Right lobe of liver (tissue), 6 donors: Measurements from ENCODE around the gene NCAM2. TPM values are rescaled to one million over a fixed set of nuclear protein-coding genes. Genes with fewer than 3 reads are reported as not detected.

ENCODE experiments used
- ATAC-seq, 4 donors: fragments of 200-7000 bp; cut with Tn5 transposase; one replicate each; pipeline ENCODE4 v1.9.1; 2020; ENCODE audit warnings: mild to moderate bottlenecking in 4 of 4, moderate library complexity in 4 of 4
- DNase-seq, 3 donors: peaks; one replicate each; pipeline ENCODE4 v3.0.0-alpha.2; 2020
- H3K27ac ChIP-seq, 3 donors: fragments of 200-600 bp; one replicate each; pipeline ENCODE4 v1.8.0; 2022
- H3K27me3 ChIP-seq, 2 donors: fragments of 200-600 bp; one replicate each; pipeline ENCODE4 v1.8.0; 2022
- H3K36me3 ChIP-seq, 4 donors: fragments of 200-600 bp; sonication (generic) in 1 of 4; one replicate each; pipeline versions ENCODE4 v1.5.1 to v1.8.0; 2017 to 2022; ENCODE audit warnings: control low read depth in 1 of 4
- H3K4me1 ChIP-seq, 4 donors: fragments of 200-600 bp; sonication (generic) in 1 of 4; one replicate each; pipeline versions ENCODE4 v1.5.1 to v1.8.0; 2017 to 2022; ENCODE audit warnings: control low read depth in 1 of 4
- H3K4me3 ChIP-seq, 3 donors: fragments of 200-600 bp; one replicate each; pipeline ENCODE4 v1.8.0; 2022
- H3K9me3 ChIP-seq, 4 donors: fragments of 200-600 bp; sonication (generic) in 1 of 4; one replicate each; pipeline versions ENCODE4 v1.5.1 to v1.8.0; 2017 to 2022; ENCODE audit warnings: control low read depth in 1 of 4
- POLR2A ChIP-seq: fragments of 450-650 bp; IDR thresholded peaks from one replicate; pipeline ENCODE4 v1.6.1; 2017; ENCODE audit warnings: antibody characterized with exemption, mild to moderate bottlenecking
- WGBS: methylation state at CpG from one replicate; pipeline ENCODE4 v1.1.6; 2018; ENCODE audit warnings: low coverage, low lambda C conversion rate; ENCODE audit not compliant: insufficient coverage; ENCODE audit errors: missing lambda C conversion rate; 5-methylcytosine and 5-hydroxymethylcytosine counted together
- intact Hi-C, 2 donors: fragments of 100-400 bp; cut with DNase I; formaldehyde crosslinking; loops; one replicate each; pipeline versions ENCODE4 v1.11.2 to v1.14.1; 2022
- total RNA-seq, 6 experiments: library from RNA; depleted of rRNA in 2 of 6; stranded (reverse); fragments of >200 nt in 2 of 6; fragmentation: NEBNext Ultra II Directional in 3 of 6; extraction: Animal tissue kit (Norgen Biotek cat#: 25700) in 3 of 6; gene quantifications; one replicate each; pipeline versions ENCODE4 v1.1.0 to v1.2.4, GENCODE V29; 2016 to 2023
- TF ChIP-seq, protein P1 (sequence below), 4 donors: fragments of 200-600 bp in 3 of 4; fragments of 450-650 bp in 1 of 4; IDR thresholded peaks; one replicate each; pipeline versions ENCODE4 v1.5.1 to v1.8.0; 2016 to 2022; ENCODE audit warnings: antibody characterized with exemption in 4 of 4, mild to moderate bottlenecking in 2 of 4
- donor health status: DM: no; HTN: yes; CAD: no.
- donor health status: DM: no; HTN: no; CAD: no.
- donor health status: DM: no; HTN: no; CAD: no.
- donor health status: DM: no; HTN: yes; CAD: no.
- donor health status: DM: no; HTN: yes; CAD: no.

The NCAM2 gene
- total RNA-seq, 6 experiments from 2014 or later, result 0.38 to 1.4 (median 0.81) TPM; not detected in 2

DNA sequence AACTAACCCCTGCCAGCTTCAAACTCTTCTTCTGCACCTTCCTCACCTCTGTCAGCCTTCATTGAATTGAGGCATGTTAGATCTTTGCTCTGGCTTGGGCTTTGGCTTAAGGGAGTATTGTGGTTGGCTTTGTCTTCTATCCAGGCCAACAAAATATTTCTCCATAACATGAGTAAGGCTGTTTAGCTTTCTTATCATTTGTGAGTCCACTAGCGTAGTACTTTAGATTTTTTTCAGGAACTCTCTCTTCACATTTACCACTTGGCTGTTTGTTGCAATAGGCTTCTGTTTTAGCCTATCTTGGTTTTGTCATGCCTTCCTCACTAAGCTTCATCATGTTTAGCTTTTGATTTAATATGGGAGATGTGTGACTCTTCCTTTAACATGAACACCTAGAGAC is 417.5 kb downstream of the NCAM2 start:
- TF ChIP-seq, protein P1, sequence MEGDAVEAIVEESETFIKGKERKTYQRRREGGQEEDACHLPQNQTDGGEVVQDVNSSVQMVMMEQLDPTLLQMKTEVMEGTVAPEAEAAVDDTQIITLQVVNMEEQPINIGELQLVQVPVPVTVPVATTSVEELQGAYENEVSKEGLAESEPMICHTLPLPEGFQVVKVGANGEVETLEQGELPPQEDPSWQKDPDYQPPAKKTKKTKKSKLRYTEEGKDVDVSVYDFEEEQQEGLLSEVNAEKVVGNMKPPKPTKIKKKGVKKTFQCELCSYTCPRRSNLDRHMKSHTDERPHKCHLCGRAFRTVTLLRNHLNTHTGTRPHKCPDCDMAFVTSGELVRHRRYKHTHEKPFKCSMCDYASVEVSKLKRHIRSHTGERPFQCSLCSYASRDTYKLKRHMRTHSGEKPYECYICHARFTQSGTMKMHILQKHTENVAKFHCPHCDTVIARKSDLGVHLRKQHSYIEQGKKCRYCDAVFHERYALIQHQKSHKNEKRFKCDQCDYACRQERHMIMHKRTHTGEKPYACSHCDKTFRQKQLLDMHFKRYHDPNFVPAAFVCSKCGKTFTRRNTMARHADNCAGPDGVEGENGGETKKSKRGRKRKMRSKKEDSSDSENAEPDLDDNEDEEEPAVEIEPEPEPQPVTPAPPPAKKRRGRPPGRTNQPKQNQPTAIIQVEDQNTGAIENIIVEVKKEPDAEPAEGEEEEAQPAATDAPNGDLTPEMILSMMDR (IDR thresholded peaks at IDR 0.05), result no peak
- TF ChIP-seq POLR2A, result no peak
- Histone ChIP-seq H3K36me3 (no peaks in the 10 kb centered on the region), H3K9me3 (no peaks in the 10 kb centered on the region), H3K27ac (no peak overlapping the region), H3K4me1 (no peaks in the 10 kb centered on the region), H3K4me3 (no peak overlapping the region), H3K27me3 (no peaks in the 10 kb centered on the region)
- WGBS, result 63% methylated on average over 1 of the region's 1 CpG
- DNase-seq (no peak), ATAC-seq (no peak)
- intact Hi-C loops, result no loop called here

DNA sequence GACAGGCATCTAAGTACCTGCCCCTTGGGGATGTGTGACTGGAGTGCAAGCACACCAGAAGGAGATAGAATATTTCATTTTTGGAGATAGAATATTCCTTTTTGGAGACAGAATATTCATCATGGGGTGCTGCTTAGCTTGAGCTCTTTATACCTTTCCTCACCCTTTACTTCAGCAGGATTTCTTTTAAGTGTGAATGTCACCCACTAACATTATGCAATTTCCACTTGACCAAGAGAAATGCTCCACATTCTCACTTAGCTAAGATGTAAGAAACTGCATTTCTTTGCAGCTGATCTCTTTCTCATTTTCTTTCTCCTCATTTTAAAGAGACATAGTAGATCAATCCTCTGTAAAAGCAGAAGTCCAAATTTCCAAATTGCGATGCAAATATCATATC is 436.7 kb downstream of the NCAM2 start:
- Histone ChIP-seq H3K9me3 (no peaks in the 10 kb centered on the region), H3K4me3 (no peak overlapping the region), H3K4me1 (no peaks in the 10 kb centered on the region), H3K27me3 (no peaks in the 10 kb centered on the region), H3K36me3 (no peaks in the 10 kb centered on the region), H3K27ac (no peak overlapping the region)
- ATAC-seq (no peak), DNase-seq (no peak)
- TF ChIP-seq, protein P1 (IDR thresholded peaks at IDR 0.05), result no peak
- TF ChIP-seq POLR2A, result no peak
- 67% methylated on average over 1 of the region's 1 CpG for WGBS
- intact Hi-C loops, result no loop called here

DNA sequence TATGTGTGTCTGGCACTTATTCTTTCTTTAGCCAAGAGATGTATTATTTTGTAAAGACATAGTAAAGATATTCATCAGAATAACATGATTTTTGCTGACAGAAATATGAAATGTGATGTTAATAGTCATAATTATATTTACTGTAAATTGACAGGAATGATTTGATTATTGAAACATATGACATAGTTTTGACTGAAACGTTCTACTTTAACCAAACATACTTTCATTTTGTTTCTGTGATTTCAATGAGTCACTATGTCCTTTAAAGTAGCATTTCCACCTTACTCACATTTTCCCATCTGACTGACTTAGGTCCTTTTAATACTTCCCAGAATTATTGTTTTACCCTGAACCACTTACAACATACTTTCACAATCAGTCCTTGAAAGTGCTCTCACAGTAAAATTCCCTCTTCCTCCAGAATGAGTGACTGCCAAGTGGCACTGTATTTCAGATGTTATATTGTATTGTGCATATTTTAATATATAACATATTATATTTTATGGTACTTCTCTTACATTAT is 437.9 kb downstream of the NCAM2 start:
- intact Hi-C loops, result no loop called here
- no peaks in the 10 kb centered on the region for H3K9me3 ChIP-seq
- ATAC-seq, result no peak
- no peaks in the 10 kb centered on the region for H3K36me3 ChIP-seq
- H3K27me3 ChIP-seq, result no peaks in the 10 kb centered on the region
- no peak overlapping the region for H3K27ac ChIP-seq
- TF ChIP-seq, protein P1 (IDR thresholded peaks at IDR 0.05), result no peak
- no peak for TF ChIP-seq POLR2A
- H3K4me3 ChIP-seq, result no peak overlapping the region
- WGBS, result 17% methylated on average over 1 of the region's 1 CpG
- no peaks in the 10 kb centered on the region for H3K4me1 ChIP-seq
- no peak for DNase-seq

DNA sequence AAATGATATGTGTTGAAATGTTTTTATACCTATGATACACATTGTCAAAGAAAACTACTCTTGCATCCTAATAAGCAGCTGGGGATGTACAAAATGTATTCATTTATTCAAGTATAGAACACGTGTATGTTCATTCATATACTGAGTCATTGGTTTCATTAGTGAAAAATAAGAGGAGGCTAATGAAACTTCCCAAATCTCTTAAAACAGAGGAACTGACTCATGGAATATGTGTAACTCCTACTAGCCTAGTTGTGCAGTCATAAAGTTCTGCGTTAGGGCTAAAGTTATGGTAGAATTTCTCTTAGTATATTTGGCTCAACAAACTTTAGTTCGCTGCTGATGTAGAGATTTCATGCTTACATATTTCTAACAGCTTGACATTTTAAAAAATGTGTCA is 441.6 kb downstream of the NCAM2 start:
- TF ChIP-seq, protein P1 (IDR thresholded peaks at IDR 0.05), result no peak
- no peak for TF ChIP-seq POLR2A
- no peaks in the 10 kb centered on the region for H3K4me1 ChIP-seq
- ATAC-seq (no peak), DNase-seq (no peak)
- no peaks in the 10 kb centered on the region for H3K9me3 ChIP-seq
- H3K27ac ChIP-seq, result no peak overlapping the region
- intact Hi-C loops, result no loop called here
- H3K36me3 ChIP-seq, result no peaks in the 10 kb centered on the region
- 87% methylated on average over 3 of the region's 3 CpGs for WGBS
- H3K27me3 ChIP-seq, result no peaks in the 10 kb centered on the region
- H3K4me3 ChIP-seq, result no peak overlapping the region

DNA sequence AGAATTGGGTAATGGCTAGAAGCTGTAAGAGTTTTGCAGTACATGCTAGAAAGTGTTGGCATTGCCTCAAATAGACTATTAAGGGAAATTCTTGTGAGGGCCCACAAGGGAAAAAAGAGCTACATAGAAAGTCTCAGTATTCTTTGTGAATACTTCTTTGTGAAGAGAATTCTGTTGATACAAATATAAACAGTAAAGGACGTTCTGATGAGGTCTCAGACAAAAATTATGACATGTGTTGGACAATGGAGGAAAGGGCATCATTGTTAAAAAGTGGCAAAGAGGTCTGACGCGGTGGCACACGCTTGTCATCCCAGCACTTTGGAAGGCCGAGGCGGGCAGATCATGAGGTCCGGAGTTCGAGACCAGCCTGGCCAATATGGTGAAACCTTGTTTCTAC is 458.9 kb downstream of the NCAM2 start:
- Histone ChIP-seq H3K36me3 (no peaks in the 10 kb centered on the region), H3K27ac (no peak overlapping the region), H3K4me3 (no peak overlapping the region), H3K4me1 (no peaks in the 10 kb centered on the region), H3K27me3 (no peaks in the 10 kb centered on the region), H3K9me3 (no peaks in the 10 kb centered on the region)
- 73% methylated on average over 5 of the region's 8 CpGs for WGBS
- DNase-seq (no peak), ATAC-seq (no peak)
- TF ChIP-seq POLR2A, result no peak
- TF ChIP-seq, protein P1 (IDR thresholded peaks at IDR 0.05), result no peak
- intact Hi-C loops, result no loop called here
